ENCODE data around the gene ATRNL1.

- TF ChIP-seq SP1 (IDR thresholded peaks at IDR 0.05; ENCODE audit: low read depth, low read length) (no peak), CTCF (IDR thresholded peaks at IDR 0.05; ENCODE audit: control extremely low read depth in 1 of 3, insufficient read depth in 1 of 3, low read depth in 1 of 3, low read length in 3 of 3) (no peak), USF2 (IDR thresholded peaks at IDR 0.05; ENCODE audit: low read length) (no peak)
Observed at GRCh38 chr10:115045499-115045898, 47.7 kb upstream of the ATRNL1 start.

Data from H1 (cell line).